AG09309 (cell line): Measurements from ENCODE around the gene MAD1L1.

ENCODE experiments used
- DNase-seq: peaks from one replicate; pipeline ENCODE4 v3.0.0-alpha.2; 2010; ENCODE audit warnings: low read depth
- H3K4me3 ChIP-seq: 2 replicates; pipeline ENCODE4 v1.5.1; 2011; ENCODE audit warnings: mild to moderate bottlenecking, low read depth, low read length, moderate library complexity; ENCODE audit not compliant: control insufficient read depth
- TF ChIP-seq, protein P1 (sequence below): IDR thresholded peaks from 2 replicates; pipeline ENCODE4 v1.5.1; 2011; ENCODE audit warnings: mild to moderate bottlenecking, low read depth, low read length, inconsistent platforms; ENCODE audit not compliant: insufficient read depth, control insufficient read depth; ENCODE audit errors: missing control alignments

MAD1L1 gene

DNA sequence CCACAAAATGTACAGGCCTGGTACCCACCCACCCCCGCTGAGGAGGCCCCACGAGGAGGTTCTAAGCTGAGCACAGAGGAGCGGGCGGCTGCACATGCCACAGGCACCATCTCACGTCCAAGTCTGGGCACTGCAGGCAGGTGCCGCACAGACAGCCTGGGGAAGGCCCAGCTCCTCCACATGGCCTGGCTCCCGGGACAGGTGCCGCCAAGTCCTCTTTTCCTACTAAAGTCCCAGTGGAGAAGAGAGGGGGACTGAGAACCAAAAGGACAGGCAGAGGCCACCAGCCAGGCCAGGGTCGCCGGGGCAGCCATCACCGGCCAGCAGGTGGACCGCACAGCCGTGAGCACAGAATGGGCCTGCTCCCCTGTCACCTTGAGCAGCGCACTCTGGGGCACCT is 91.1 kb downstream of the MAD1L1 start:
- no peak for DNase-seq
- no peak overlapping the region for H3K4me3 ChIP-seq
- TF ChIP-seq, protein P1, sequence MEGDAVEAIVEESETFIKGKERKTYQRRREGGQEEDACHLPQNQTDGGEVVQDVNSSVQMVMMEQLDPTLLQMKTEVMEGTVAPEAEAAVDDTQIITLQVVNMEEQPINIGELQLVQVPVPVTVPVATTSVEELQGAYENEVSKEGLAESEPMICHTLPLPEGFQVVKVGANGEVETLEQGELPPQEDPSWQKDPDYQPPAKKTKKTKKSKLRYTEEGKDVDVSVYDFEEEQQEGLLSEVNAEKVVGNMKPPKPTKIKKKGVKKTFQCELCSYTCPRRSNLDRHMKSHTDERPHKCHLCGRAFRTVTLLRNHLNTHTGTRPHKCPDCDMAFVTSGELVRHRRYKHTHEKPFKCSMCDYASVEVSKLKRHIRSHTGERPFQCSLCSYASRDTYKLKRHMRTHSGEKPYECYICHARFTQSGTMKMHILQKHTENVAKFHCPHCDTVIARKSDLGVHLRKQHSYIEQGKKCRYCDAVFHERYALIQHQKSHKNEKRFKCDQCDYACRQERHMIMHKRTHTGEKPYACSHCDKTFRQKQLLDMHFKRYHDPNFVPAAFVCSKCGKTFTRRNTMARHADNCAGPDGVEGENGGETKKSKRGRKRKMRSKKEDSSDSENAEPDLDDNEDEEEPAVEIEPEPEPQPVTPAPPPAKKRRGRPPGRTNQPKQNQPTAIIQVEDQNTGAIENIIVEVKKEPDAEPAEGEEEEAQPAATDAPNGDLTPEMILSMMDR: no peak

DNA sequence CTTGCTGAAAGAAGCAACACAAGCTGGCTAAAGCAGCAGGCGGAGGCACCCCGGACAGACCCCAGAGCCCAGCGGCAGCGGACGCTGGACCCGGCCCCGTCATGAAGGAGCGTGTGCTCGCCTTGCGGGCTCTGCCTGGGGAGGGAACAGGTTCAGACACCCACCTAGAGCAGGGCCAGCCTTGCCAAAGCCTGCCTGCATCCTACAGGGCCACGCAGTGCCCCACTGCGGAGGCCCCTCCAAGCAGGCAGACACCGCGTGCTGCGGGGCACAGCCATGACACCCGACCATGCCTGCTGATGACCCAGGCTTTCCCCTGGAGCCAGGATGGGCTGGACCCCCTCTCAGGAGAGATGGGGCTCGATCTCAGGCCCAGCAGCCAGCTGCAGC is 91.7 kb downstream of the MAD1L1 start:
- no peak for DNase-seq
- TF ChIP-seq, protein P1: no peak
- no peak overlapping the region for H3K4me3 ChIP-seq

DNA sequence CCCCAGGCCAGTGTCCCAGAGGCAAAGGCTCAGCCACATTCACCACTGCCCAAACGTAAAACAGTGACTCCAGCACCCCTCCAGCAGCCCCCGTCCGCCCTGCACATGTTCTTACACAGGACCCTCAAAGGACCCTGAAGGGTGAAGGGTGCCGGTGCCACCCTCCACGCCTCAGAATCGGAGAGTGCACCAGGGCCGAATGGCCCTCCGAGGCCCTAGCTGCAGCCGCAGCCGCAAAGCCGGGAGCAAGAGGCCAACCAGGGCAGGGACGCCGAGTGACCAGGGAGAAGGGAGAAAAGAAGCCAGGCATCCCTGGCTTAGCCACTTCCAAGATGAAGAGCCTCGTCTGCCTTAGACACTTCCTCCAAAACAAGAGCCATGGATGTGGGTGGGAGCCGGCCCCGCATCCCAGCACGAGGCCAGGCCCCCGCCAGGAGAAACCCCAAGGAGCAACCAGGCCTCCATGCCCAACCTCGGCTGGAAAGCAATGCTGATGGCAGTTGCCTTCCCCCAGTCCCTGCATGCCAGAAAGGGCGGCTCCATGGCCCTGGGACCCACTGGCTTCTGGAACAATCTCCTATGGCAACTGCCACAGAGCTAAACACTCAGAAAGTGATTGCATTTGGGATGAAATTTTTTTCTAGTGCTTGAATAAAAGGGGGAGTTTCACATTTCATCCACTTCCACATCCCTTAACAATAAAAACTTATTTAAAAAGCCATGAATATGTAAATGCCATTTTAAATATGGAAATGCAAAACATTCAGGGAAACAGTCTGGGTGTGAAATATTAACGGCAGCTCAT is 92.3 kb downstream of the MAD1L1 start:
- H3K4me3 ChIP-seq: no peak overlapping the region
- TF ChIP-seq, protein P1: no peak
- no peak for DNase-seq

DNA sequence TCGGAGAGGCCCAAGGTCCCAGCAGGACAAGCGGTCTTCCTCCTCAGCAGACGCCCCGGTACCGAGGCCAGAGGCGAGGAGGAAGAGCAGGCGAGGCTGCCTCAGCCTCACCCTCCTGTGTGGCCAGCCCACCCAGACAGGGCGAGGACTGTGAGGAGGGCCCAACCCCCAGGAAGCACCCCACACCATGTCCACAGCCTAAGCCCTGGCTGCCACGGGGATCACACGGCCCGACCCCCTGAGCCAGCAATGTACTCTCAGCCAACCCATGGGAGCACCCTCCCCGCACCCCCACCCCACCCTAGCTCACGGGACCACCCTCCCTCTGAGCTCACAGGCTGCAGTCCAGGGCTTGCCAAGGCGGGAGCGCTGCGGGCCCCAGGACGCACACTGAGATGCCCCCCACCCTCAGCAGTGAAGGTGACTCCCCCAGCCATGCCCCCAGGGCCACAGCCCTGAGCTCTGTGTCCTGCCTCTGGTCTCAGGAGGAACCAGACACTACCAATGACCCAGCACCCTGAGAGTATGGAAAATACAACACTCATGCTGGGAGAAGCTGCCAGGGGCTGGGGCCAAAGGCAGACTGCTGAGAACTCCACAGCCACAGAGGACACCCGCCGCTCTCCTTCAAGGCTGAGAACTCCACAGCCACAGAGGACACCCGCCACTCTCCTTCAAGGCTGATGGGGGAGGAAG is 93.6 kb downstream of the MAD1L1 start:
- no peak for DNase-seq
- TF ChIP-seq, protein P1: no peak
- H3K4me3 ChIP-seq: no peak overlapping the region

DNA sequence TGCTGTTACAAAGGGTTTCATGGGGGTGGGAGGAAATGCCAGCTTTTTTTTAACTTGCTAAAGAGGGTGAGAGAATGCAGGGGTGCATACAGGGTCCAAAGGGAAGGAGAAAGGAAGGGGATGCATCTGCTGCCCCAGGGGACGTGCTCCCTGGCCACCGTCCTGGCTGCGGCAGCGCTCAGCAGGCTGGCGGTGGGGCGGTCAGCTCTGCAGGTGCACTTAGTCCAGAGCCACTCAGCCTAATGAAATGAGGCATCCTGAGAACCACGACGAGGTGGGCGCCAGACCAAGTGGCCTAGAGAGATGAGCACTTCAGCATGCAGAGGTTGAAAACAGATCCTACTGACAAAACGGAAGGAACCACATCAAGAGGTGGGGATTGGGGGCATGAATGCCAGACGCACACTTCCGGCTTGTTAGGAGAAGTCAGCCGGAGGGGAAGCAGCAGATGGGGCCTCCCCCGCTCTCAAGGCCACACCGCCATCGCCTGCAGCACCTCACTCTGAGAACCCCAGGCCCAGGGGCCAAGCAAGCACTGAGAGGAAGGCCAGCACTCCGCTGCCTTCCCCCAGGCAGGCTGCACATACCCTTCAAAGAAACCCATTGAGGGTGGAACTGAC is 94.5 kb downstream of the MAD1L1 start:
- no peak for DNase-seq
- TF ChIP-seq, protein P1: no peak
- no peak overlapping the region for H3K4me3 ChIP-seq

DNA sequence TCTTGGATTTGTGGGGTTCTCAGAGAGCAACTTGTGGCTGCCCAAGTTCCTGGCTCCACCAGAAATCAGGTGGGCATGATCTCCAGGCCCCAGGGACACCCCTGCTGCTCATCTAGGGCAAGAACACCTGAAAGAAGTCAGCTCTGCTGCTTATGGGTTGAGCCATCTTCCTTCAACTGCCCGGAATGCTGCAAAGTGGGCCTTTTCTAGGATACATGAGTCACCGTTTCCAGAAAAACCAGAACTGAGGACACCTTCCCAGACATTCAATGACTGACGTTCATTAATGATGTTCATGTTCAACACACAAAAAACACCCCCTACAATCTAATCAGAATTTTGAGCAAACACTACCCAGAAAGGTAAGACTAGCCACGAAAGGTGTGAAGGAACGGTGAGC is 98.0 kb downstream of the MAD1L1 start:
- H3K4me3 ChIP-seq: no peak overlapping the region
- no peak for DNase-seq
- TF ChIP-seq, protein P1: no peak
